UCSD-AML1 (cell line): ENCODE results near the gene CTLA4.
"Not testable (repeated sequence)": the region's sequence is repeated elsewhere in the genome, so short reads cannot be mapped to it uniquely, and the experiment has no call there.

Source experiments
- DNase-seq: peaks from one replicate; lab custom pipeline; 2025; ENCODE audit not compliant: unreplicated experiment; lab: John Stamatoyannopoulos, UW

CTLA4 gene

DNA sequence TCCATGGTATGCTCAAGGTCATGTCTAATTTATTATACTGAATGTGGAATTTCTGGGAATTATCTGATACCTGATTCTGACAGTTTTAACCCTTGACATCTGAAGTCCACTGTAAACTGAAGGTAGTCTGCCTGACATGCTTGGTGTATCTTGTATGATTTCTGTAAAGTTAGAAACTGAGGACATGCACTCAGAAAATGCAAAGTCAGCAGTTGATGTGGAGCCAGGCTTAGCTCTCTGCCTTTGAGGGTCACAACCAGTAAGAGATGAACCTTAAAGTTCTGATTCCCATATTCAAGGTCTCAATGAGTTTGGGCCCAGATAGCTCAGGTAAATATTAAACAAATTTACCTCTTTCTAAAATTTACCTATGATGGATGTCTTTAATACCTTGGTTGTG, 12.3 kb upstream of the CTLA4 start:
- DNase-seq, result no peak

DNA sequence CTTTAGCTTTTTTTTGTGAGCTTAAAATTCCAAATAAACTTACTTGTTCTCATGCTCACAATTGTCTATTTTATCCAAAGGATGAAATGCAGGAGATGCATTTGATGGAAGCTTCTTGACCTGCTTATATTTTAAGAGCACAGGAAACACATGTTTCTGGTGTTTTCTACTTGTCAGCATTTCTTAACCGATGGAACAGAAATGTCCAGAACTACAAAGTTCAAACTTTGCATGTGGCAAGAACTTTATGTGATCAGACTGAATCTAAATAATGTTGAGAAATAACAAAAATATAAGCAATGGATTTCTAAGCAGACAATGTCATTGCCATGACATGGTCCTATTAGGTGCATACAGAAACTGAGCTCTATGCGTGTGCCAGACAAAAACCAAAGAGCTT, 9.9 kb upstream of the CTLA4 start:
- no peak for DNase-seq

DNA sequence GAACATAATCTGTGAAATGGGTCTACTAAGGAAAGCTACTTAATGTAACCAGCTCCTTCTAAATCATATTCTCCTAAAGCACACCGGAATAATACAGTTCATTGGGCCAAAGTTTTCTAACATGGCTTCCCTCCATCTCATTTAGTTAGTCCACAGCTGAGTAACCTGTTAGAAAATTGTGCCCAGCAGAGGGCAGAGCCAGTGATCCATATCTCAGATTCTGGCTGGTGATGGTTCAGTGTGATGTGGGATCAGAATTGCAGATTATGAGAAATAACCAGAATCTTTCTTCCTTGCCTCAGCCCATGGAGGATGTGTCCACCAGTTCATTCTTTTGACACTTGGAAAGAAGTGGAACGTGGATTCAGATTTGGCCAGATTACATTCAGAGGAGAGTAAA, 9.4 kb upstream of the CTLA4 start:
- DNase-seq, result no peak

DNA sequence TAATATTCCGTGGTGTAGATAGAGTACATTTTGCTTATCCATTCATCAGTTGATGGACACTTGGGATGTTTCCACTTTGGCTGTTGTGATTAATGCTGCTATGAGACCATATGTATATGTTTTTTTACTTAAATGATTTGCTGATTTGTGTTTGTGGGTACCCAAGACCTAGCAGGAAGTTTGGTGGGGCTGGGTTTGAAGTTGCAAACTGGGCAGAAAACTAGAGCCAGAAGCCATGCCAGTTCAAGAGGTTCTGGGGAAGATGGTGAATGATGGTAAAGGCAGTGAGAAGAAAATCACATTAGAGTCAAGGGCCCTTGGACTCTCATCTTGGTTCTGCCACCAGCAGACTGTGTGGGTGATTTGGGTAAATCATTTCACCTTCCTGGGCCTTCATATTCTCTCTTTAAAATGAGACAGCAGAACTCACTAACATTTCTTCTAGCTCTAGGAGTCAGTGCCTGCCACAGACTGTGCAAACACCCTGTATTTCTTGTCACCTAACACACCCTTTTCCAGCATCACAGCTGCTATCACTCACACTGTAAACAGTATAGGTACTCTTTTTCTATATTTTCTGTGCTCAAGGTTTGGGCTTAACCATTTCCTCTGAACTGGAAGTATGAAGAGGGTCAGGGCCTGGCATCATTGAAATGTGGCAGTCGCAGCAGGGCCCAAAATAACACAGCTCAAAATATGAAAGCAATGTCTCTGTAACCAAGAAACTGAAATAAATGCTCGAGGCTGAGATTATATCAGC, 8.4 kb upstream of the CTLA4 start:
- DNase-seq, result no peak

DNA sequence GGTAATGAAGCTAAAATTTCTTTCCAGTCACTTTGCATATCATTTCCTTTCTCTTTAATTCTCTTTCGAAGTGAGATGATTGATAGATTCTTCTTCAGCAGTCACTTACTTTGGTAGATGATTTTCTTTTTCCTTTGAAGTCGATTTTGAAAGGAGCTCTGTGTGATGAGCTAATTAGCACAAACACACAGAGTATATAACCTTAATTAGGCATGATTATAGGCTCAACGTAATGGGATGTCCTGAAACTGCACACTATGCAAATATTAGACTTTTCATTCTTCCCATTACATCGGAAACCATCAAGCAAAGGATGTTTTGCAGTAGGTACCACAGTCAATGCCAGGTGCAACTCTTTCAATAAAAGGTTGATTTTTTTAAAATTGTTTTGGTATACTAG, 6.4 kb upstream of the CTLA4 start:
- DNase-seq, result no peak

- DNase-seq, result no peak
Measured at GRCh38 chr2:203861607-203862006, 6.0 kb upstream of the CTLA4 start.

GRCh38 chr2:203869223-203870042, 1.9 kb downstream of the CTLA4 start:
- no peak for DNase-seq

DNA sequence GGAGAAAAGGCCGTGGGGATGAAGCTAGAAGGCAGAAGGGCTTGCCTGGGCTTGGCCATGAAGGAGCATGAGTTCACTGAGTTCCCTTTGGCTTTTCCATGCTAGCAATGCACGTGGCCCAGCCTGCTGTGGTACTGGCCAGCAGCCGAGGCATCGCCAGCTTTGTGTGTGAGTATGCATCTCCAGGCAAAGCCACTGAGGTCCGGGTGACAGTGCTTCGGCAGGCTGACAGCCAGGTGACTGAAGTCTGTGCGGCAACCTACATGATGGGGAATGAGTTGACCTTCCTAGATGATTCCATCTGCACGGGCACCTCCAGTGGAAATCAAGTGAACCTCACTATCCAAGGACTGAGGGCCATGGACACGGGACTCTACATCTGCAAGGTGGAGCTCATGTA, 2.9 kb downstream of the CTLA4 start:
- DNase-seq, result no peak

DNA sequence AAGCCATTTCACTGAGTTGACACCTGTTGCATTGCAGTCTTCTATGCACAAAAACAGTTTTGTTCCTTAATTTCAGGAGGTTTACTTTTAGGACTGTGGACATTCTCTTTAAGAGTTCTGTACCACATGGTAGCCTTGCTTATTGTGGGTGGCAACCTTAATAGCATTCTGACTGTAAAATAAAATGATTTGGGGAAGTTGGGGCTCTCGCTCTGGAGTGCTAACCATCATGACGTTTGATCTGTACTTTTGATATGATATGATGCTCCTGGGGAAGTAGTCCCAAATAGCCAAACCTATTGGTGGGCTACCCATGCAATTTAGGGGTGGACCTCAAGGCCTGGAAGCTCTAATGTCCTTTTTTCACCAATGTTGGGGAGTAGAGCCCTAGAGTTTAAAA, 3.4 kb downstream of the CTLA4 start:
- DNase-seq, result no peak

- no peak for DNase-seq
Measured at GRCh38 chr2:203871371-203871983, 3.9 kb downstream of the CTLA4 start.

DNA sequence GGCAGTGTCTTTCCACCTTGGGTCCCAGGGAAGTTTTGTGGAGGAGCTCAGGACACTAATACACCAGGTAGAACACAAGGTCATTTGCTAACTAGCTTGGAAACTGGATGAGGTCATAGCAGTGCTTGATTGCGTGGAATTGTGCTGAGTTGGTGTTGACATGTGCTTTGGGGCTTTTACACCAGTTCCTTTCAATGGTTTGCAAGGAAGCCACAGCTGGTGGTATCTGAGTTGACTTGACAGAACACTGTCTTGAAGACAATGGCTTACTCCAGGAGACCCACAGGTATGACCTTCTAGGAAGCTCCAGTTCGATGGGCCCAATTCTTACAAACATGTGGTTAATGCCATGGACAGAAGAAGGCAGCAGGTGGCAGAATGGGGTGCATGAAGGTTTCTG, 5.9 kb downstream of the CTLA4 start:
- no peak for DNase-seq

GRCh38 chr2:203873921-203874631, 6.5 kb downstream of the CTLA4 start:
- DNase-seq, result no peak

- DNase-seq, result no peak
Measured at GRCh38 chr2:203875471-203875870, 7.9 kb downstream of the CTLA4 start.

GRCh38 chr2:203876328-203876727, 8.8 kb downstream of the CTLA4 start:
- DNase-seq, result no peak

DNA sequence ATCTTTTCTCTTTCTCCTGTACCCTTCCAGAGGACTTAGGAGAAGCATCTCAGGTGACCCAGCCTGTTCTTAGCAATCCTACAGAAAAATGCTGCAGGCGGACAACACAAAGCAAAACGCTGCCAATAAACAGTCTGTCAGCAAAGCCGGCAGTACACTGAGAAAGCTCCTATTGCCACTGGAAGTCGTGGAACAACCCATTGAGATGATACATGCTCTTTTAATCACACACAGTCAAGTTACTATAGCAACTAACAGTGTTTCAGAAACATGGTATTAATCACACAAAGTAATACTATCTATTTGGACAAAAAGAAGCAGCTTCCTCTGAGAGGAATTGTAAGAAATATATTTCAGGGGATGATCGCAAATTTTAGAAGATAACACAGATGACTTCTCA, 10.5 kb downstream of the CTLA4 start:
- no peak for DNase-seq

DNA sequence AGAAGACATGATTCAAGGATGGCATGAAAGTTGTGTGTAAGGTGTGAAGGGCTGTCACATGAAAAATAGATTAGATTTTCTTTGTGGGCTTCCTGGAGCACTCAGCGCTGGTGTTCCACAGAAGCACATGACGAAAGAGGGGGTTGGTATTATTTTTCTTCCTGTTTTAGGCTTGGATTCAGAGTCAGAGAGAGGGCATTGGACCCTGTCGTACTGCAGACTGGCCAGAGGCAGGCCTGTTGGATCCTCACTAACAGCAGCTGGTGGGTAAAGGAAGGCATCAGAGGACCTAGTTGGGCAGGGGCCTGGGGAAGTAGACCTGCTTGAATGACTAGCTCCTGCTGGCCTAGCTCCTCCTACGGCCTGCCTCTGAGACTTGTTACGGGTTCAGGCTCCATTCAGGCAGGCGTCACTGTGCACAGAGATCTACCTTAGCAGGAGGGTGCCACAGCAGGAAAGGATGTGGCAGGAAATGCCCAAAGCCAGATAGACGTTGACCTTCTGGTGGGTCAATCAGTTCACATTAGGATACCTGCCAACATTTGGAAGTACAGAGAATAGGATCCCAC, 13.1 kb downstream of the CTLA4 start:
- no peak for DNase-seq

GRCh38 chr2:203881185-203881584, 13.6 kb downstream of the CTLA4 start:
- DNase-seq, result not testable (repeated sequence)

- DNase-seq, result no peak
Measured at GRCh38 chr2:203882551-203882950, 15.0 kb downstream of the CTLA4 start.

DNA sequence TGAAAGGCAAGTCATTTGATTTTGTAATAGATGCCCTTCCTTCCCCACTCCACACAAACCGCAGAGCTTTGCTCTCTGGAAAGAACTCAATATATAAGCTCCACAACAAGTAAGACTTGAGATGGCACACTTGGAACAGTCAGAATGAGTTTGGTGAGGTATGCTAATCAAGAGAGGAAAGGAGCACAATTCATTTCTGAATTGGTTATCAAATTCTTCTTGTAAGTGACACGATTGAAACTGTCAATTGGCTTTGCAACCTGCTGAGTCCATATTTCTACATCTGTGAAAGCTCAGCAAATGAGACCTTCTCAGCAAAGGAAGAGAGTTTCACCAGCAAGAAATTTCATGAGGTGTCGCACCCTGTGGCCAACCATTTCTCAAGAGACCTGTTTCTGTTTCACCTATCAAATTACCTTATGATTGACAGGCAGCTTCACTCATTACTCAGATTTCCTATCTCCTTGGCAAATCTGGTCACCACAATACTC, 19.1 kb downstream of the CTLA4 start:
- DNase-seq, result no peak

DNA sequence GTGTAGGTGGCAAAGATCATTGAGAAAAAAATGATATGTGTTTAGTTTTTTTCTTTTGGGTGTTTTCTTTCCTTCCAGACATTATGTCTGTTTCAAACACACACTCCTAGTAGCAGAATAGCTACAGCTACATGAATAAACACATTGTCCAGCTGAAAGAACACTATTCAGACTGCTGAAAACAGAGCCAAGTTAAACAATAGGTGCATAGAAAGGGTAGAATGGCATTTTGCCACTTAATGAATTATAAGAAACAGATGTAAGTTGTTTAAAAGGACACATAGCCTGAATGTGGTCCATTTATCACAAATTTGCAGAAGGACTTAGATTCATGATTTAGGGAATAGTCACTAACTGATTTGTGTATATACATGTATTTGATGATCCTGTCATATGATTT, 20.1 kb downstream of the CTLA4 start:
- DNase-seq, result no peak

GRCh38 chr2:203889542-203889941, 22.0 kb downstream of the CTLA4 start:
- no peak for DNase-seq
